GM23338 (cell line): ENCODE measurements around the gene PER2. TPM values are rescaled to one million over a fixed set of nuclear protein-coding genes. Genes with fewer than 3 reads are reported as not detected.

ENCODE experiments used
- ATAC-seq: fragments of 200-7000 bp; cut with Tn5 transposase; 3 replicates; pipeline ENCODE4 v1.9.1; 2020
- DNase-seq: peaks from one replicate; pipeline ENCODE4 v3.0.0-alpha.2; 2015; ENCODE audit warnings: low spot score
- H2AFZ ChIP-seq: fragments of 200-600 bp; sonication (generic); 2 replicates; pipeline ENCODE4 v1.8.0; 2016; ENCODE audit warnings: antibody characterized with exemption, mild to moderate bottlenecking, moderate library complexity
- H3F3A ChIP-seq: fragments of 200-600 bp; sonication (generic); replicated peaks from 2 replicates; pipeline ENCODE4 v1.8.0; 2017; ENCODE audit warnings: antibody characterized with exemption, mixed run types, low read depth
- H3K27ac ChIP-seq: fragments of 200-600 bp; sonication (generic); 2 replicates; pipeline ENCODE4 v1.6.1; 2016; ENCODE audit warnings: low read depth
- H3K27me3 ChIP-seq: fragments of 200-600 bp; sonication (generic); 2 replicates; pipeline ENCODE4 v1.8.0; 2016; ENCODE audit warnings: mild to moderate bottlenecking, mixed run types, moderate library complexity; ENCODE audit not compliant: insufficient read depth
- H3K36me3 ChIP-seq: fragments of 200-600 bp; sonication (generic); 2 replicates; pipeline ENCODE4 v1.8.0; 2016; ENCODE audit warnings: mild to moderate bottlenecking; ENCODE audit not compliant: insufficient read depth
- H3K4me1 ChIP-seq: fragments of 200-600 bp; sonication (generic); 2 replicates; pipeline ENCODE4 v1.8.0; 2016; ENCODE audit warnings: mild to moderate bottlenecking, moderate library complexity; ENCODE audit not compliant: insufficient read depth
- H3K4me2 ChIP-seq: fragments of 200-600 bp; sonication (generic); 2 replicates; pipeline ENCODE4 v1.7.1; 2017; ENCODE audit warnings: mixed run types
- H3K4me3 ChIP-seq: fragments of 200-600 bp; sonication (generic); 2 replicates; pipeline ENCODE4 v1.6.1; 2016; ENCODE audit warnings: mixed run types
- H3K79me2 ChIP-seq: fragments of 200-600 bp; sonication (generic); replicated peaks from 2 replicates; pipeline ENCODE4 v1.8.0; 2017; ENCODE audit warnings: mild to moderate bottlenecking; ENCODE audit not compliant: insufficient read depth
- H3K9me2 ChIP-seq: fragments of 200-600 bp; sonication (generic); 2 replicates; pipeline ENCODE4 v1.8.0; 2017; ENCODE audit not compliant: insufficient read depth
- H4K20me1 ChIP-seq: fragments of 200-600 bp; sonication (generic); replicated peaks from 2 replicates; pipeline ENCODE4 v1.8.0; 2017; ENCODE audit warnings: mild to moderate bottlenecking; ENCODE audit not compliant: insufficient read depth
- H3K27ac Mint-ChIP-seq: 2 replicates; pipeline ENCODE4 v1.8.0; 2020; ENCODE audit warnings: inconsistent platforms, mild to moderate bottlenecking, moderate library complexity, mixed read lengths
- H3K27me3 Mint-ChIP-seq: 3 replicates; pipeline ENCODE4 v1.8.0; 2022; ENCODE audit warnings: low read depth, mild to moderate bottlenecking, moderate library complexity, mixed read lengths, inconsistent platforms; ENCODE audit not compliant: insufficient read depth, poor library complexity
- H3K36me3 Mint-ChIP-seq: 3 replicates; pipeline ENCODE4 v1.8.0; 2021; ENCODE audit warnings: low read depth, mild to moderate bottlenecking, inconsistent platforms, moderate library complexity, mixed read lengths
- H3K4me1 Mint-ChIP-seq: 3 replicates; pipeline ENCODE4 v1.8.0; 2020; ENCODE audit warnings: mild to moderate bottlenecking, inconsistent platforms, mixed read lengths
- H3K4me3 Mint-ChIP-seq: 3 replicates; pipeline ENCODE4 v1.8.0; 2021; ENCODE audit warnings: moderate library complexity, mild to moderate bottlenecking, inconsistent platforms, mixed read lengths
- H3K9me3 Mint-ChIP-seq: 3 replicates; pipeline ENCODE4 v1.8.0; 2020; ENCODE audit warnings: moderate library complexity, mild to moderate bottlenecking, inconsistent platforms, mixed read lengths
- CTCF ChIP-seq, 2 experiments: fragments of 200-600 bp in 1 of 2; sonication (generic) in 1 of 2; conservative IDR thresholded peaks; 2 replicates each; pipeline versions ENCODE4 v1.5.1 to v1.6.1; 2016 to 2017; ENCODE audit warnings: antibody characterized with exemption in 2 of 2, low read depth in 2 of 2, mild to moderate bottlenecking in 2 of 2, moderate library complexity in 1 of 2
- EZH2phosphoT487 ChIP-seq: fragments of 200-600 bp; sonication (generic); IDR thresholded peaks from one replicate; pipeline ENCODE4 v1.8.1; 2018; ENCODE audit warnings: antibody characterized with exemption; ENCODE audit not compliant: unreplicated experiment
- NANOG ChIP-seq: IDR thresholded peaks from 2 replicates; pipeline ENCODE4 v1.6.1; 2016; ENCODE audit warnings: antibody characterized with exemption, borderline replicate concordance
- ZNF462 ChIP-seq: fragments of 250-450 bp; sonication (Bioruptor Pico); IDR thresholded peaks from 2 replicates; pipeline ENCODE4 v1.5.0; 2020; ENCODE audit warnings: mild to moderate bottlenecking, moderate library complexity
- polyA plus RNA-seq: library from polyadenylated mRNA; unstranded; fragments of >200 nt; fragmentation: Nextera tagmentation; extraction: Ambion mirVana; gene quantifications from 2 replicates; pipeline ENCODE4 v1.2.1, GENCODE V29; 2016
- total RNA-seq: library from RNA; depleted of rRNA; stranded (reverse); fragments of >200 nt; shearing (Covaris generic); gene quantifications from 2 replicates; pipeline ENCODE4 v1.2.3, GENCODE V29; 2014

PER2 gene
- total and polyA plus RNA-seq, 2 experiments from 2014 or later: 2.2 to 4.6 TPM

- no peak for TF ChIP-seq EZH2phosphoT487
- H3K4me3 Mint-ChIP-seq: no peak overlapping the region
- H3K4me2 ChIP-seq: no peak overlapping the region
- DNase-seq: no peak
- no peaks in the 10 kb centered on the region for H3K9me2 ChIP-seq
- H3K4me1 ChIP-seq: no peaks in the 10 kb centered on the region
- H3K9me3 Mint-ChIP-seq: no peaks in the 10 kb centered on the region
- 0 out of 2 replicates have a peak, but pooled peaks cover 3% of the 10 kb centered on the region for H4K20me1 ChIP-seq
- no peak overlapping the region for H2AFZ ChIP-seq
- peaks cover 13% of the 10 kb centered on the region; the same call in 2 of the 3 replicates for H3K36me3 Mint-ChIP-seq
- no peaks in the 10 kb centered on the region for H3K36me3 ChIP-seq
- peaks cover 4% of the 10 kb centered on the region; the same call in 1 of the 3 replicates for H3K4me1 Mint-ChIP-seq
- H3K79me2 ChIP-seq: no peaks in the 10 kb centered on the region
- H3K27me3 ChIP-seq: no peaks in the 10 kb centered on the region
- H3K4me3 ChIP-seq: no peak overlapping the region
- no peak overlapping the region for H3K27ac Mint-ChIP-seq
- H3K27me3 Mint-ChIP-seq: peaks cover 4% of the 10 kb centered on the region
- H3F3A ChIP-seq: no peaks in the 10 kb centered on the region
- ATAC-seq: no peak
- no peak overlapping the region for H3K27ac ChIP-seq
Observed at GRCh38 chr2:238254095-238254723, 34.2 kb downstream of the PER2 start.

- 0 out of 2 replicates have a peak, but pooled peaks cover 3% of the 10 kb centered on the region for H4K20me1 ChIP-seq
- H3K4me1 ChIP-seq: no peaks in the 10 kb centered on the region
- DNase-seq (no peak), ATAC-seq (no peak)
- no peaks in the 10 kb centered on the region for H3F3A ChIP-seq
- no peaks in the 10 kb centered on the region for H3K79me2 ChIP-seq
- no peak overlapping the region for H3K4me2 ChIP-seq
- Mint-ChIP-seq H3K27me3 (peaks cover 7% of the 10 kb centered on the region), H3K36me3 (peaks cover 9% of the 10 kb centered on the region; the same call in 2 of the 3 replicates), H3K4me1 (peaks cover 4% of the 10 kb centered on the region; the same call in 1 of the 3 replicates), H3K27ac (no peak overlapping the region), H3K4me3 (no peak overlapping the region), H3K9me3 (no peaks in the 10 kb centered on the region)
- TF ChIP-seq NANOG (no peak), CTCF (conservative IDR thresholded peaks at IDR 0.05; ENCODE audit: low read depth in 2 of 2) (no peak), ZNF462 (CRISPR knock-in tag) (no peak)
- H3K9me2 ChIP-seq: no peaks in the 10 kb centered on the region
- H3K4me3 ChIP-seq: no peak overlapping the region
- no peak overlapping the region for H3K27ac ChIP-seq
- no peaks in the 10 kb centered on the region for H3K27me3 ChIP-seq
- no peaks in the 10 kb centered on the region for H3K36me3 ChIP-seq
- H2AFZ ChIP-seq: no peak overlapping the region
Observed at GRCh38 chr2:238252766-238253630, 35.4 kb downstream of the PER2 start.
